ENCODE results near the gene PRADC1.

DNA sequence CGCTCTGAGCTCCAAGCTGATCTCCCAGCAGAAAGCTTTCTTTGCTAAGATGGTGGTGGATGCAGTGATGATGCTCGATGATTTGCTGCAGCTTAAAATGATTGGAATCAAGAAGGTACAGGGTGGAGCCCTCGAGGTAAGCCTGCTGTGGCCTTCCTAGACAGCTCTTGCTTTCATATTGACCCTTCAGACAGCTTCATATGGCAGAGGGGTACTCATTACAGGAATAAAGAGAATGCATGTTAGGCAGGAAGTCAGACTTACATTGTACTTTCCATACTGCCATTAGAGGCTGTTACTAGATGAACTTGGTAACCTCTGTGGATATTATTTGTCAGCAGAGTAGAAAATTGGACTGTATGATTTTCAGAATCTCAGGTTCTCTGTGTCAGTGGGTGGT lies 11.5 kb upstream of the PRADC1 start:
- TF ChIP-seq, protein P1, sequence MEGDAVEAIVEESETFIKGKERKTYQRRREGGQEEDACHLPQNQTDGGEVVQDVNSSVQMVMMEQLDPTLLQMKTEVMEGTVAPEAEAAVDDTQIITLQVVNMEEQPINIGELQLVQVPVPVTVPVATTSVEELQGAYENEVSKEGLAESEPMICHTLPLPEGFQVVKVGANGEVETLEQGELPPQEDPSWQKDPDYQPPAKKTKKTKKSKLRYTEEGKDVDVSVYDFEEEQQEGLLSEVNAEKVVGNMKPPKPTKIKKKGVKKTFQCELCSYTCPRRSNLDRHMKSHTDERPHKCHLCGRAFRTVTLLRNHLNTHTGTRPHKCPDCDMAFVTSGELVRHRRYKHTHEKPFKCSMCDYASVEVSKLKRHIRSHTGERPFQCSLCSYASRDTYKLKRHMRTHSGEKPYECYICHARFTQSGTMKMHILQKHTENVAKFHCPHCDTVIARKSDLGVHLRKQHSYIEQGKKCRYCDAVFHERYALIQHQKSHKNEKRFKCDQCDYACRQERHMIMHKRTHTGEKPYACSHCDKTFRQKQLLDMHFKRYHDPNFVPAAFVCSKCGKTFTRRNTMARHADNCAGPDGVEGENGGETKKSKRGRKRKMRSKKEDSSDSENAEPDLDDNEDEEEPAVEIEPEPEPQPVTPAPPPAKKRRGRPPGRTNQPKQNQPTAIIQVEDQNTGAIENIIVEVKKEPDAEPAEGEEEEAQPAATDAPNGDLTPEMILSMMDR (conservative IDR thresholded peaks at IDR 0.05) = no peak
- no peak for TF ChIP-seq EZH2 (IDR thresholded peaks at IDR 0.05; ENCODE audit: low read depth)

Measured in PC-9 (cell line).